Breast epithelium (tissue), 4 donors: ENCODE results near the gene IER3IP1. TPM values are rescaled to one million over a fixed set of nuclear protein-coding genes. Genes with fewer than 3 reads are reported as not detected.

ENCODE experiments used
- DNase-seq, 2 donors: peaks; one replicate each; pipeline ENCODE4 v3.0.0-alpha.2; 2019; ENCODE audit warnings: low spot score in 2 of 2
- H3K27ac ChIP-seq, 2 donors: fragments of 200-600 bp; sonication (generic) in 1 of 2; one replicate each; pipeline ENCODE4 v1.5.1; 2016 to 2019; ENCODE audit warnings: mild to moderate bottlenecking in 1 of 2
- H3K27me3 ChIP-seq, 2 donors: fragments of 200-600 bp; sonication (generic) in 1 of 2; one replicate each; pipeline versions ENCODE4 v1.5.1 to v1.6.0; 2017 to 2019; ENCODE audit warnings: control low read depth in 1 of 2, mild to moderate bottlenecking in 1 of 2
- H3K36me3 ChIP-seq: fragments of 200-600 bp; one replicate; pipeline ENCODE4 v1.5.1; 2019
- H3K4me1 ChIP-seq, 2 donors: fragments of 200-600 bp; sonication (generic); one replicate each; pipeline ENCODE4 v1.5.1; 2016 to 2019; ENCODE audit warnings: control low read depth in 1 of 2
- H3K4me3 ChIP-seq, 3 donors: fragments of 200-600 bp; sonication (generic); 1 replicate in 2 of 3; 2 replicates in 1 of 3; pipeline ENCODE4 v1.5.1; 2016 to 2019; ENCODE audit warnings: mild to moderate bottlenecking in 3 of 3, moderate library complexity in 2 of 3
- H3K9me3 ChIP-seq, 2 donors: fragments of 200-600 bp; sonication (generic) in 1 of 2; one replicate each; pipeline ENCODE4 v1.5.1; 2016 to 2019; ENCODE audit warnings: control low read depth in 1 of 2
- CTCF ChIP-seq, 3 donors: fragments of 450-650 bp; IDR thresholded peaks; one replicate each; pipeline ENCODE4 v1.5.1; 2016 to 2017; ENCODE audit warnings: antibody characterized with exemption in 3 of 3, mild to moderate bottlenecking in 3 of 3, moderate library complexity in 3 of 3
- POLR2A ChIP-seq: fragments of 450-650 bp; IDR thresholded peaks from one replicate; pipeline ENCODE4 v1.6.1; 2016; ENCODE audit warnings: antibody characterized with exemption, mild to moderate bottlenecking, moderate library complexity
- POLR2AphosphoS5 ChIP-seq, 3 donors: sonication (generic); formaldehyde crosslinking; IDR thresholded peaks; one replicate each; pipeline ENCODE4 v1.6.1; 2017; ENCODE audit warnings: antibody characterized with exemption in 3 of 3
- intact Hi-C: fragments of 100-400 bp; cut with DNase I; formaldehyde crosslinking; loops from one replicate; pipeline ENCODE4 v1.15.1; 2023; ENCODE audit warnings: low total_unique reads
- total RNA-seq, 3 donors: library from RNA; depleted of rRNA; stranded (reverse); fragments of >200 nt; gene quantifications; one replicate each; pipeline ENCODE4 v1.1.0, GENCODE V29; 2016

The IER3IP1 gene
- total RNA-seq, 3 donors from 2014 or later = 10.4 to 15.1 (median 13.8) TPM

- no peaks in the 10 kb centered on the region for H3K27me3 ChIP-seq
- no peaks in the 10 kb centered on the region for H3K4me1 ChIP-seq
- no peak for DNase-seq
- no peak overlapping the region for H3K27ac ChIP-seq
- H3K9me3 ChIP-seq = no peaks in the 10 kb centered on the region
- intact Hi-C loops = no loop called here
- H3K4me3 ChIP-seq = no peak overlapping the region
- no peak for TF ChIP-seq POLR2A
- TF ChIP-seq POLR2AphosphoS5 (IDR thresholded peaks at IDR 0.05) = no peak
- TF ChIP-seq CTCF (IDR thresholded peaks at IDR 0.05) = no peak
- no peaks in the 10 kb centered on the region for H3K36me3 ChIP-seq
These were observed 34.9 kb downstream of the IER3IP1 start for GRCh38 chr18:47141289-47141688.

- DNase-seq = no peak
- H3K4me1 ChIP-seq = no peaks in the 10 kb centered on the region
- H3K4me3 ChIP-seq = no peak overlapping the region
- H3K9me3 ChIP-seq = no peaks in the 10 kb centered on the region
- TF ChIP-seq CTCF (IDR thresholded peaks at IDR 0.05) (no peak), POLR2AphosphoS5 (IDR thresholded peaks at IDR 0.05) (no peak), POLR2A (no peak)
- H3K27me3 ChIP-seq = no peaks in the 10 kb centered on the region
- no peak overlapping the region for H3K27ac ChIP-seq
- H3K36me3 ChIP-seq = no peaks in the 10 kb centered on the region
- intact Hi-C loops = no loop called here
These were observed 55.0 kb downstream of the IER3IP1 start for GRCh38 chr18:47121146-47121545.

- Histone ChIP-seq H3K27me3 (no peaks in the 10 kb centered on the region), H3K9me3 (no peaks in the 10 kb centered on the region), H3K4me3 (no peak overlapping the region), H3K4me1 (no peaks in the 10 kb centered on the region), H3K36me3 (no peaks in the 10 kb centered on the region), H3K27ac (no peak overlapping the region)
- no peak for DNase-seq
- no peak for TF ChIP-seq POLR2AphosphoS5 (IDR thresholded peaks at IDR 0.05)
- no peak for TF ChIP-seq POLR2A
- no peak for TF ChIP-seq CTCF (IDR thresholded peaks at IDR 0.05)
- intact Hi-C loops = no loop called here
These were observed 55.7 kb downstream of the IER3IP1 start for GRCh38 chr18:47120428-47120827.

- H3K4me3 ChIP-seq = no peak overlapping the region
- no peaks in the 10 kb centered on the region for H3K9me3 ChIP-seq
- H3K27me3 ChIP-seq = no peaks in the 10 kb centered on the region
- TF ChIP-seq CTCF (IDR thresholded peaks at IDR 0.05) = no peak
- TF ChIP-seq POLR2A = no peak
- TF ChIP-seq POLR2AphosphoS5 (IDR thresholded peaks at IDR 0.05) = no peak
- H3K4me1 ChIP-seq = no peaks in the 10 kb centered on the region
- DNase-seq = no peak
- no peak overlapping the region for H3K27ac ChIP-seq
- intact Hi-C loops = loop anchor here (10.0 kb wide), 2 partner anchors 66 to 804 kb away; no protein-coding TSS in a partner anchor
- peaks cover 6% of the 10 kb centered on the region for H3K36me3 ChIP-seq
These were observed 57.2 kb downstream of the IER3IP1 start for GRCh38 chr18:47118981-47119380.

GRCh38 chr18:47115205-47115604 is 61.0 kb downstream of the IER3IP1 start:
- Histone ChIP-seq H3K4me3 (no peak overlapping the region), H3K4me1 (no peaks in the 10 kb centered on the region), H3K9me3 (no peaks in the 10 kb centered on the region), H3K36me3 (peaks cover 6% of the 10 kb centered on the region), H3K27ac (no peak overlapping the region), H3K27me3 (no peaks in the 10 kb centered on the region)
- no peak for DNase-seq
- intact Hi-C loops = loop anchor here (10.0 kb wide), 2 partner anchors 70 to 800 kb away; no protein-coding TSS in a partner anchor
- no peak for TF ChIP-seq POLR2A
- no peak for TF ChIP-seq POLR2AphosphoS5 (IDR thresholded peaks at IDR 0.05)
- TF ChIP-seq CTCF (IDR thresholded peaks at IDR 0.05) = no peak
